ENCODE data around the gene SIX3. TPM values are rescaled to one million over a fixed set of nuclear protein-coding genes. Genes with fewer than 3 reads are reported as not detected.

The SIX3 gene
- total and polyA plus RNA-seq, 8 donors = 0.19 to 1.7 (median 0.31) TPM

DNA sequence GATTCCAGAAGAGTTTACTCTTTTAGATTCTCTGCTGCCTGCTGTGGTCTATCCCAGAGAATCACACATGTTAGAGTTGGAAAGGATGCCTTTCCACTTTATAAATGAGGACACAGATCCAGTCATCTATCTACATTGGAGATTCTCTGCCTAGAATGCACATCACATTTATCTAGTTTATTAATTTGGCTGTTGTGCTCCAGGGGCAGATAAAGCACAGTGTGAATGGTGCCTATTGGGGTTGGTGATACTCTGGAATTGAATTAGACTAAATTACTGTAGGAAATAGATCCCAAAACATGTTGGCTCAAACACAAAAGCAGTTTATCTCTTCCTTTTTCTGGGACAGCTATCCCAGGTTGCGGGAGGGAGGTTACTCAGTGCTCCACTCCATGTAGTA is 52.9 kb downstream of the SIX3 start:
- Histone ChIP-seq H3K27me3 (no peaks in the 10 kb centered on the region), H3K27ac (no peak overlapping the region), H3K9me3 (no peaks in the 10 kb centered on the region), H3K4me3 (no peak overlapping the region), H3K4me1 (no peaks in the 10 kb centered on the region), H3K36me3 (no peaks in the 10 kb centered on the region)
- WGBS, 2 donors = 94 to 96% methylated on average over 1 of the region's 1 CpG
- FAIRE-seq = no peak
- ATAC-seq = no peak
- intact Hi-C loops (cut with DNase I) = no loop called here
- TF ChIP-seq, protein P1, sequence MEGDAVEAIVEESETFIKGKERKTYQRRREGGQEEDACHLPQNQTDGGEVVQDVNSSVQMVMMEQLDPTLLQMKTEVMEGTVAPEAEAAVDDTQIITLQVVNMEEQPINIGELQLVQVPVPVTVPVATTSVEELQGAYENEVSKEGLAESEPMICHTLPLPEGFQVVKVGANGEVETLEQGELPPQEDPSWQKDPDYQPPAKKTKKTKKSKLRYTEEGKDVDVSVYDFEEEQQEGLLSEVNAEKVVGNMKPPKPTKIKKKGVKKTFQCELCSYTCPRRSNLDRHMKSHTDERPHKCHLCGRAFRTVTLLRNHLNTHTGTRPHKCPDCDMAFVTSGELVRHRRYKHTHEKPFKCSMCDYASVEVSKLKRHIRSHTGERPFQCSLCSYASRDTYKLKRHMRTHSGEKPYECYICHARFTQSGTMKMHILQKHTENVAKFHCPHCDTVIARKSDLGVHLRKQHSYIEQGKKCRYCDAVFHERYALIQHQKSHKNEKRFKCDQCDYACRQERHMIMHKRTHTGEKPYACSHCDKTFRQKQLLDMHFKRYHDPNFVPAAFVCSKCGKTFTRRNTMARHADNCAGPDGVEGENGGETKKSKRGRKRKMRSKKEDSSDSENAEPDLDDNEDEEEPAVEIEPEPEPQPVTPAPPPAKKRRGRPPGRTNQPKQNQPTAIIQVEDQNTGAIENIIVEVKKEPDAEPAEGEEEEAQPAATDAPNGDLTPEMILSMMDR (IDR thresholded peaks at IDR 0.05) = no peak
- DNase-seq = no peak

Other genes with a start within 250 kb of the SIX3 start
- 1 to 10 TPM; 2.8 to 6.2 (median 3.5) TPM for gene SIX2, start 67.8 kb downstream of the SIX3 start, total RNA-seq
- gene SIX2, start 67.8 kb downstream of the SIX3 start, polyA plus RNA-seq = 1 to 10 TPM; 3.6 to 4.2 TPM